Measurements from ENCODE around the gene LDLRAD4.

DNA sequence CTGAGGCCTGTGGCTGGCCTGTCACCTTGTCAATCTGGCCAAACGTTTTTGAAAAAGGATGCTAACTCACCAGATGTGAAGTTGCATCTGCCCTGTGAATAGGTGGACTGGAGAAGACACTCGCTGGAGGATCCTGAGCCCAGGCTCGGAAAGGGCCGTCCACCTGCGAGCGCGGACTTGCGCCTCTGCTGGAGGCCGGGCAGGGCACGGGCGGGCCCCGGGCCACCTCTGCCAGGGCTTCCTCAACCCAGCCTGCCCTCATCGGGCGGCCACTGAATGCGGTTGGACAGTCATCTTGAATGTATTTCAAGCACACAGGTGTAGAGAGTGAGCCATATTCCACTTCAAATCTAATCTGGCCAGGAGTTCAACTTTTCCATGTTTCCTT is 423.9 kb downstream of the LDLRAD4 start:
- TF ChIP-seq CTCF (conservative IDR thresholded peaks at IDR 0.05; ENCODE audit: low read depth, low read length) (no peak), EZH2 (IDR thresholded peaks at IDR 0.05; ENCODE audit: borderline replicate concordance, low read depth, low read length, poor library complexity, severe bottlenecking) (no peak)

Data from A673 (cell line).